ENCODE data around the gene IGFN1. TPM values are rescaled to one million over a fixed set of nuclear protein-coding genes. Genes with fewer than 3 reads are reported as not detected.

IGFN1 gene
- total and polyA plus RNA-seq, 2 experiments from 2014 or later, result not detected

- H3K9me3 Mint-ChIP-seq, result peaks cover 8% of the 10 kb centered on the region; the same call in 2 of the 3 replicates
- TF ChIP-seq EZH2 (IDR thresholded peaks at IDR 0.05; ENCODE audit: low read depth, unreplicated experiment), result no peak
- TF ChIP-seq NANOG (IDR thresholded peaks at IDR 0.05; ENCODE audit: borderline replicate concordance), result no peak
- TF ChIP-seq JUNB (IDR thresholded peaks at IDR 0.05; ENCODE audit: unreplicated experiment), result no peak
- no peak for TF ChIP-seq REST (IDR thresholded peaks at IDR 0.05; ENCODE audit: unreplicated experiment)
- TF ChIP-seq CTCF (conservative IDR thresholded peaks at IDR 0.05; ENCODE audit: low read depth in 2 of 2), result no peak
- TF ChIP-seq ZNF114 (CRISPR knock-in tag; IDR thresholded peaks at IDR 0.05), result no peak
- TF ChIP-seq POLR2AphosphoS5 (IDR thresholded peaks at IDR 0.05; ENCODE audit: low read depth), result no peak
- TF ChIP-seq ETS1 (IDR thresholded peaks at IDR 0.05), result no peak
- TF ChIP-seq EZH2phosphoT487 (IDR thresholded peaks at IDR 0.05; ENCODE audit: unreplicated experiment), result no peak
- no peak for TF ChIP-seq ZNF331 (CRISPR knock-in tag; IDR thresholded peaks at IDR 0.05; ENCODE audit: low read depth)
- no peak for TF ChIP-seq CREB1 (CRISPR knock-in tag; IDR thresholded peaks at IDR 0.05; ENCODE audit: low read depth)
- TF ChIP-seq STAT1 (IDR thresholded peaks at IDR 0.05; ENCODE audit: unreplicated experiment), result no peak
- no peak for TF ChIP-seq ZNF462 (CRISPR knock-in tag; IDR thresholded peaks at IDR 0.05)
- no peaks in the 10 kb centered on the region for H3K36me3 Mint-ChIP-seq (ENCODE audit: low read depth)
- Histone ChIP-seq H3K36me3 (ENCODE audit: insufficient read depth) (no peaks in the 10 kb centered on the region), H3K4me3 (no peak overlapping the region), H2AFZ (no peak overlapping the region), H3K4me1 (ENCODE audit: insufficient read depth) (peaks cover 15% of the 10 kb centered on the region; the same call in 1 of the 2 replicates), H3K27ac (ENCODE audit: low read depth) (no peak overlapping the region), H4K20me1 (replicated peaks; ENCODE audit: insufficient read depth) (no peaks in the 10 kb centered on the region), H3K4me2 (no peak overlapping the region), H3F3A (replicated peaks; ENCODE audit: low read depth) (no peaks in the 10 kb centered on the region), H3K27me3 (ENCODE audit: insufficient read depth) (peaks cover 9% of the 10 kb centered on the region; the same call in 1 of the 2 replicates), H3K9me2 (ENCODE audit: insufficient read depth) (no peaks in the 10 kb centered on the region), H3K79me2 (replicated peaks; ENCODE audit: insufficient read depth) (no peaks in the 10 kb centered on the region)
- H3K4me1 Mint-ChIP-seq, result peaks cover 19% of the 10 kb centered on the region
- DNase-seq (ENCODE audit: low spot score) (no peak), ATAC-seq (no peak)
- no peak overlapping the region for H3K4me3 Mint-ChIP-seq
- H3K27ac Mint-ChIP-seq, result no peak overlapping the region
- peaks cover 5% of the 10 kb centered on the region for H3K27me3 Mint-ChIP-seq (ENCODE audit: insufficient read depth, low read depth, poor library complexity)
Observed at GRCh38 chr1:201175820-201176500, 14.7 kb upstream of the IGFN1 start.
